Erythroblast (primary cell): ENCODE measurements around the gene CA12.
A peak's percentile ranks its signal among the peaks of the same experiment; 100 is the strongest.

ENCODE experiments used
- DNase-seq, 2 experiments: peaks; one replicate each; lab custom pipeline; 2025; lab: John Stamatoyannopoulos, UW
- GATA1 ChIP-seq: IDR thresholded peaks from 2 replicates; pipeline ENCODE4 v1.6.1; 2011; ENCODE audit warnings: low read depth, mild to moderate bottlenecking, control low read depth, low read length, moderate library complexity
- POLR2A ChIP-seq: IDR thresholded peaks from 2 replicates; pipeline ENCODE4 v1.6.1; 2011; ENCODE audit warnings: mild to moderate bottlenecking, low read length

The CA12 gene

DNA sequence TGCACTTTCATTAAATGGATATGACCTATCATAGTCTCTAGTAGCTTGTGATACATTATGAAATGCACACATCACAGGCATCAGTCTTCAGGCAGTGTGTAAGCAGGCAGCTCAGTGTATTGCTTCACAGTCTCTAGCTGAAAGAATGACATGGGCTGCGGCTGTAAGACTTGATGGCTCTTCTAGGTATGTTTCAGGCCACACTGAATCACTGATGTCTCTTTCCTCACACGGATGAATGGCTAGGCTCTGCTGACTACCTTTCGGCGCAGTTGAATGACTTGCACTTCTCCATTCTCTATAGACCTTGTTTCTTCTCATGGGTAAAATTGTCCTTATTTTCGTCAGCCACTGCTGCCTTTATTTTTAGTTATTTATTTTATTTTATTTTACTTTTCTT is 88.9 kb downstream of the CA12 start:
- peak in 1 of 2 experiments; percentile 6 for DNase-seq
- no peak for TF ChIP-seq POLR2A
- TF ChIP-seq GATA1 = no peak

DNA sequence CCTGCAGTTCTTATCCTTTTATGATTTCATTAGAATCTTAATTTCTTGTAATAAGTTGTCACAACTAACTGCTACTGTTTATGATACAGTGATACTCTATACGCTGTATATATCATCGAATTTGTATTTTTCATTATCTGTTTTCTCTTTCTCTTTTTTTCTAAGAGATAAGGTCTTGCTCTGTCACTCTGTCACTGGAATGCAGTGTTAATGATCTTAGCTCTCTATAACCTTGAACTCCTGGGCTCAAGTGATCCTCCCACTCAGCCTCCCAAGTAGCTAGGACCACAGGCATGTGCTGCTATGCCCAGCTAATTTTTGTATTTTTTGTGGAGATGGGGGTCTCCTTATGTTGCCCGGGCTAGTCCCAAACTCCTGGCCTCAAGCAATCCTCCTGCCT is 89.4 kb downstream of the CA12 start:
- TF ChIP-seq POLR2A (no peak), GATA1 (no peak)
- peak; percentile 9 to 39 for DNase-seq

DNA sequence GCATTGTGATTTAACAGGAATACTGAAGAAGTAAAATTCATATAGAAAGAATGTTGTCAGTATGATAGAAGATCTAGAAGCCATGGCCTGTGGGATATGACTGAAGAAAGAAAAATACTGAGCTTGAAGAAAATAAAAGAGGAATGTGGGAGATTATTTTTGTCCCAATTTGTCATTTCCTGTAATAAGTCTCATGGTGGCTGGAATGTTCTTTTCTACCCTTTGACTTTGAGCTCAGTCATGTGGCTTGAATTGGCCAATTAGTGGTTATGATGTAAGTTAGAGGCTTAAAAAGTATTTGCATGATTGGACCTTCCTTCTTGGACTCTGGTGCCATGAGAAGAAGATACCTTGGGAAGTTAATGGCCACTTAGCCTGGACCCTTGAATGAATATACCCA is 90.1 kb downstream of the CA12 start:
- DNase-seq = no peak
- TF ChIP-seq GATA1 (no peak), POLR2A (no peak)

DNA sequence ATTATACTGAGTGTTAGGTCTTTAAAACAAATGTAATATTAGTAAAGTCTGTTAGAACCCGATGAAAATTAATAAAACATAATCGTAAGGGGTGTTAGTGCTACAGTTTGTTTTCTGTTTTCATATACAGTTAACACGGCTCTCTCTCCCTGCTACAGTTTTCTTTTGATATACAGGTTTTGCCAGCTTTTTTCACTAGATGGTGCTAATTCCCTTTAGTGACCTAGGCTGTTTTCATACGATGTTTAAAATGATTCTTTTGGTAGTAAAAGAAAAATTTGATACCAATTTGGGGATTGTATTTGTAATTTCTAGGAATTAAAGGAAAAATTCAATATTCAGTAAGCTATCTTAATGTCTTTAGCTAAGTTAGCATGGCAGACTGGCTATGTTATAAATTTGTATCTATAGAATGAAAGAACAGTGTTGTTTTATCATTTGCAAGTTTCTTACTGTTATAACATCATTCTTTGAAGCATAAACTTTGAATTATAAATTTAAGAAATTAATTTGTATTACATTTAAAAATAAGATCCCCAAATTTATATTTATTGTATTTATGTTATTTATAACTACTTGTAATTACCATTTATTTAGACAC is 92.8 kb downstream of the CA12 start:
- DNase-seq = peak; percentile 63 to 79
- TF ChIP-seq GATA1 (no peak), POLR2A (no peak)

DNA sequence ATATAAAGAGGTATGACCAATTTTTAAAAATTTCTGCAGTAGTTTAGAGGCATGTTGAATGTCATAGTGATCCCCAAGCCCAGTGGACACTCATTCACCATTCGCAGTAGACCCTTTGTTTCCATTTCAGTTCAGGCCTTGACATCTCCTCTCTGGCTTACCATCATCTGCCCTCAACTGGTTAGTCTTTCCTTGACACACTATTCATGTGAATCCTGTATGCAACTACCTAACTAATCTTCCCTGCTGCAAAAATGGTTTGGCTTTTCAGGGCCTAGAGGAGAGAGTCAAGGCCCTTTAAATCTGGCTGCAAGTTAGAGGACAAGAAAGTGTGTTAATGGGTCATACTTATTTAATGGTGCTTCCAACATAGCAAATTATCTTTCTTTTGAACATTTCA is 93.3 kb downstream of the CA12 start:
- no peak for DNase-seq
- TF ChIP-seq GATA1 = no peak
- no peak for TF ChIP-seq POLR2A

DNA sequence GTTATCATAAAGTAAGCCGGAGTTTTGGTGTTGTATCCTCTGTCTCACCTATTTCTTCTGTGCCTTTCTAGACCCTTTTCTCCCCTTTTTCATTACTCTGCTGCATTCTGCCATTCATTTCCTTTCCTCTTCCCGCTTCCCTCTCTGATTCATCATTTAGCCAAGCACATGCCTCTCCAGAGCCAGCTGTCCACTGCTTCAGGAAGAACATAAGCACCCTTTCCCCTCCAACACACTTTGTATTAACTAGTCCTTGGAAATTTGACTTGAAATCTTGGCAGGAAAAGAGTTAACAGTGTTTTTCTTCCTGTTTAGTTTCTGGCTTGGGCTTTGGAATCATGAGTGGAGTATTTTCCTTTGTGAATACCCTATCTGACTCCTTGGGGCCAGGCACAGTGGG is 94.5 kb downstream of the CA12 start:
- TF ChIP-seq GATA1 (no peak), POLR2A (no peak)
- DNase-seq = no peak

DNA sequence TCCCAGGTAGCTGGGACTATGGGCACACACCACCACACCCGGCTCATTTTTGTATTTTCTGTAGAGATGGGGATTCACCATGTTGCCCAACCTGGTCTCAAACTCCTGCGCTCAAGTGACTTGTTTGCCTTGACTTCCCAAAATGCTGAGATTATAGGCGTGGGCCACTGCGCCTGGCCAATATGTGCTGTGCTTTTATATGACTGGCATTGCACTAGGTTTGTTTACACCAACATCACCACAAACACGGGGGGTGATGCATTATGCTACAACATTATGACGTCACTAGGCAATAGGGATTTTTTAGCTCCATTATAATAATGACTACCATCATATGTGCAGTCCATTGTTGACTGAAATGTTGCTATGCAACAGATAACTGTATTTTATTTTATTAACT is 97.3 kb downstream of the CA12 start:
- no peak for DNase-seq
- TF ChIP-seq GATA1 = no peak
- no peak for TF ChIP-seq POLR2A

DNA sequence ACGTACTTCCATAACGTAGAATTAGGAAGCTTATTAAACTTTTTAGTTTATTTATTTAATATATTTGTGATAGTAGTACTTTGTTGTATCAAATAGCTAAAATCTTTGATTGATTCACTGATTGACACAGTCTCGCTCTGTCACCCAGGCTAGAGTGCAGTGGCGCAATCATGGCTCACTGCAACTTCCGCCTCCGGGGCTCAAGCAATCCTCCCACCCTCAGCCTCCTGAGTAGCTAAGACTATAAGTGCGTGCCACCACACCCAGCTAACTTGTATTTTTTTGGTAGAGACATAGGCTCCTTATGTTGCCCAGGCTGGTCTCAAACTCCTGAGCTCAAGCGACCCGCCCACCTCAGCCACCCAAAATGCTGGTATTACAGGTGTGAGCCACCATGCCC is 98.5 kb downstream of the CA12 start:
- TF ChIP-seq POLR2A (no peak), GATA1 (no peak)
- DNase-seq = no peak

DNA sequence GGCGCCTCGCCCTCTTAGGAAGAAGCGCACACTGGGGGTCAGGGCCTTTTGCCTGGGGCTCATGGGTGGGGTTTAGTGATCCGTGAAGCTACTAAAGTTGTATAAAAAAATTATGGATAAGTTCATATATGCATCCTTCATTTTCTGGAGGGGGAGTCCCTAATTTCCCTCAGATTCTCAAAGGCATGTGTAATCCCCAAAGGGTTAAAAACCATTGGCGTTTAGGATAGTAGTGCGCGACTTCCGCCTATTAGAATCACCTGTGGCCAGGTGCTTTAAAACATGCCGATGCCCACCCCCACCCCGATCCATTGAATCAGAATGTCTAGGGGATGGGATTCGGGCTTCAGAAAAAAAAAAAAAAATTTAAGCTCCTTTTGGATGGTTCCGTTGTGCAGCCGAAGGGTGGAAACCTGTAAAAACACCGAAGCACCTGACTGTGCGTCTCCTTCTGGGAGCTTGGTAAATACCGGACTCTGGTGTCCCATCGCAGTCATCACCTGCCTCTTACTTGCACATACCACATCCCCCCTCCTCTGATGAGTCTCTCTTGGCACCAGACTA is 103.7 kb downstream of the CA12 start:
- TF ChIP-seq POLR2A (no peak), GATA1 (no peak)
- DNase-seq = peak in 1 of 2 experiments; percentile 32

DNA sequence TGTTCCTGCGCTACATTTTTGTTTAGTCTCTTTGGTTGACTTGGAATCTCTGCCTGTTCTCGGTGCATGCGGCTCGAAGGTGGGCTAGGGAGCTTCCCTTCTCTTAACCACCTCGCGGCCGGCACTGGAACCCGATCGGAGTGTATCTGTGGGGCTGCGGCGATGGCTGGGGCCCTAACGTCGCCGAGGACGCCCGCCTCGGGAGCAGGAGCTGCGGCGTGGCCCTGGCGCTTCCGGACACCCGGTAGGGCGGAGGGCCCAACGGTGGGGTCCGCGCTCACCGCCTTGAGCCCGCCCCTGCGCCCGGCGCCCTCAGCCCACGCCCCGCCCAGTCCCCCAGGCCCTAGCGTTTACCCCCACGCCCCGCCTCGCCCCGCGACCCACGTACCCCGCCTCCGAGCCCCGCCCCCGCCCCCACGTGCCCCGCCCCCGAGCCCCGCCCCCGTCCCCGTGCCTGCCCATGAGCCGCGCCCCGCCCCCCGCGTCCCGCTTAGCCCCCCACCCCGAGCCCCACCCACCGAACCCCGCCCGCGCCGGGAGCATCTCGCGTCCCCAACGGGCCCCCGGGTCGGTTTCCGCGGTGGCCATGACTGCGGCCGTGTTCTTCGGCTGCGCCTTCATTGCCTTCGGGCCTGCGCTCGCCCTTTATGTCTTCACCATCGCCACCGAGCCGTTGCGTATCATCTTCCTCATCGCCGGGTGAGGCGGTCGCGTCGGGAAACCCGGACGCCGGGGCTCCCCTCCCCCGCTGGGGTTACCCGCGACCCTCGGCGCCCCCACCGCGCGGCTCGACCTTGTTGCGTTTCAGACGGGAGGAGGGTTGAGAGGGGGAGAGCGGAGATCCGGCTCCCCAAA is 104.4 kb downstream of the CA12 start, which contains the start of gene APH1B:
Gene APH1B, plus strand, starts transcription at position 568 of the 855 bp plus-strand sequence. Its CDS starts 19 bp downstream, at position 587.
- TF ChIP-seq POLR2A (peak; percentile 59), GATA1 (no peak)
- peak; percentile 87 to 90 for DNase-seq

DNA sequence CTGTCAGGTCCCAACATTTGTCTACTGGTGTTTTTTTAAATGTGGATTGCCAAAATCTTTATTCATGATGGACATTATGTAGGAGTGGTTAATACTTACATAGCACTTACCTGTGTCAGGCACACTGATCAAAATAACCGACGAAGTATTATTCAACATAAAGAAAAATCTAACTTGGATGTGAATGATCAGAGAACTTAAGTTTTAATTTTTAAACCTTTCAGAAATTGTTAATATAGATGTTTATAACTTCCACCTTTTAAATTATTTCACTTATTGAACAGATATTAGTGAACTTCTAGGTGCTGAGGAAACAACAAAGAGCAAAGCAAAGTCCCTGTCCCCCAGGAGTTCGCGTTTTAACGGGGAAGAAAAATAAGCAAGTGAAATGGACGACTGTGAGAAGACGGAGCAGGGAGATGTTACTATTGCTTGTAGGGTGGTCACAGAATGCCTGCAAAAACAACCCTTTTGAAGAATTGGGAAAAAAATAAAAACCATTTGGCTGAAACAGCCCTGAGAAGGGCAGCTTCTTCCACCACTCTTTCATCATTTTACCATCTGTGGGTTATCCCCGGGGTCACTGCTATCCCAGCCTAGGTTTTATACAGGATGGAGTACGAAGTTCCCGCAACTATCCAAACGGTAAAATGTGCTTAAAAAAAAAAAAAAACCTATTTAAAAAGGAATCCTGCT is 105.2 kb downstream of the CA12 start:
- TF ChIP-seq POLR2A (no peak), GATA1 (no peak)
- DNase-seq = peak; percentile 32 to 47

DNA sequence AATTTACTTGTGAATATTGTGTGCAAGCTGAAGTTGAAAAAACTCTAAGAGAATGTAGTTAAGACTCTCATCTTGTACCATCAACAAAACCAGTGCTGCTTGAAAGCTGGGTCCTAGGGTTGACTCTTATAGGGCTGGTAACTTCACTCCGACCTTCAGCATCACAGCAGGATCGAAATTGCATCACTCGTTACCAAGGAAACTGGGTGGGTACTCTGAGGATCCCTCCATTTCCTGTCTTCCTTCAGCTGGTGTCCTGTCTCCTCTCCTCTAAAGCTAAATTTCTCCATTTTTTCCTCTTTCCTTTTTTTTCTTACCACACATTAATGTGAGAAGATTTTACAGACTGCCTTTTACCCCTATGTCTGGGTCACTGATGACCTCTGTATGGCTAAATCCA is 107.2 kb downstream of the CA12 start:
- peak; percentile 25 to 71 for DNase-seq
- TF ChIP-seq GATA1 = no peak
- no peak for TF ChIP-seq POLR2A
